ENCODE measurements around the gene GLRB.
"Not testable (repeated sequence)": the region's sequence is repeated elsewhere in the genome, so short reads cannot be mapped to it uniquely, and the experiment has no call there.

GLRB gene

DNA sequence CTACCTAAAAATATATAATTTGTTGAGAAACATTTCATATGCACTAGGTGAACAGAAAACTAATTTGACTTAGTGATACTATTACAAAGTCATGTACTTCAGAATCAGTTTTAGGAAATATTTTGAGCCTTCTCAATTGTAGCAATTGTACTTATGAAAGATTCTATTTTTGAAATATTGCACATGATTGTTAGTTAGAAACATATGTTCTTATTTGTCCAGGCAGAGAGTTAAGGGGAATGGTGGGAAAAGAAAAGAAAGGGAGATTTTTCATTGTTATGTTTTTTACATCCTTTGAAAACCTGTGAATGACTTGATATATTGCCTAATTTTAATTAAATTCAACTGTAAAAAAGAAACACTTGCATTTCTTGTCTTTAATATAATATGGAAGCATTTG is 66.0 kb downstream of the GLRB start:
- DNase-seq: no peak

DNA sequence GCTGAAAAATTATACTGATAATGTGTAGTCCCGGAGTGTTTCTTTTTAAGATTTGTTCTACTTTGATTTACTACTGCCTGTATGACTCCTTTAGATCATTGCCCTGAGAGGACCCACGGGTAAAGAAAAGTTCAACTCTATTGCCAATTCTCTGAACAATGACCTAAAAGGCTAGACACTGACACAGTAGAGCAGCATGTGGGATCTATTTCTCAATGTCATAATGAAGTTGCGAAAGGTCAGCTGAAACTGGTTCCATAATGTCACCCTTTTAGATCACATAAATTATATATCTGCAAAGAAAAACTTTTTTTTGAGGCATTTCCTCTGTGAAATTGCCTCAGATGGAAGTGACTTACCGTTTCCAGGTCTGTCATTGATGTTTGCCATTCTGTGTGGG is 67.4 kb downstream of the GLRB start:
- DNase-seq: no peak

DNA sequence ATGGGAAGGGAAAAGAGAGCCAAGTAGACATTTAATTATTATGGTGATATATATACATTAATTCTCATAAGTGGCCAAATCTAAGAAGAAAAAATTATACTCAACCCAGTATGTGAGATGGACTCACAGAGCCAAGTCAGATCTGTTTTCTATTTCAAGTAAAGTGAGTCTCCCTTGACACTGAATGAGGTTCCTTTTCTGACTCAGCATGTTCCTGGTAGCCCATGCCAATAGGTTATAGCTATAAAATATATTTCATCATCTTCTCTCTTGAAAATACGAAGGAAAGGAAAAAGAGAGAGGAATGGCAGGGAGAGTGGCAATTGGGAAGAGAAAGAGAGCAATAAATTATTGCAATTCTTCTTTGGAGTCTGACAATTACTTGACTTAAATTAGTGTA is 75.8 kb downstream of the GLRB start:
- no peak for DNase-seq

DNA sequence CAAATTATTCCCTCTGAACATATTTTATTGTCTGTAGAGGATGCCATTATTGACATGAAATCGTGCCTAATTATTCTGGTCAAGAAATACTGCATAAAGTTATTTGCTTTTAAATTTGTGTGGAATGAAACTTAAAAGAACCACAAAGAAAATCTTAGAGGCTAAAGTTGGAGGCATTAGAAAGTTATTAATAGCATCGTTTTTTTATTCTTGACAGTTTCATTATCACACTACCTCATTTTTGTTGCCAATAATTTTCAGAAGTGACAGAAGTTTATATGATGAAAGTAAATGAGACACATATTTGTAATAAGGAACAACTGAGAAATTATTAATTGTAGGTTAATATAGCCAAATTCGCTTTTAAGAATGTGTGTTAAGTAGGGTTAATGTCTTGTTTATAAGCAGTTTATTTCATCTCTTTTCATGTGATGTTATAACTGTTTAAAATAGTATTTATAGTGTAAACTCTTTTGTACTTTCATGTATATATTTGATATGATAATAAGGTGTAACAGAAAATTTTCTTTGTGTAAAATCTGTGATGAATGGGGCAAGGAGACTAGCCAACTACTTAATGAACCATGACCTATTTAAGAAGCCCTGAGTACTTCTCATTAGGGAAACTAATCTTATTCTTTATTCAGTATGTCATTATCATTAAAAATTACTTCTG is 90.1 kb downstream of the GLRB start:
- no peak for DNase-seq

DNA sequence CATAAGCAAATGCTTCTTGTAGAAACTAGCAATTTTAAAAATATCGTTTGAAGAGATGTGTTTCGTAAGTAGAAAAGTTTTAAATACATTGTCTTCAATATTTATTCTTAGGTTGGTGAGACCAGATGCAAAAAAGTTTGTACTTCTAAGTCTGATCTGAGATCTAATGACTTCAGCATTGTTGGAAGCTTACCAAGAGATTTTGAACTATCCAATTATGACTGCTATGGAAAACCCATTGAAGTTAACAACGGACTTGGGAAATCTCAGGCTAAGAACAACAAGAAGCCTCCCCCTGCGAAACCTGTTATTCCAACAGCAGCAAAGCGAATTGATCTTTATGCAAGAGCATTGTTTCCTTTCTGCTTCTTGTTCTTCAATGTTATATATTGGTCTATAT is 94.4 kb downstream of the GLRB start:
- no peak for DNase-seq

DNA sequence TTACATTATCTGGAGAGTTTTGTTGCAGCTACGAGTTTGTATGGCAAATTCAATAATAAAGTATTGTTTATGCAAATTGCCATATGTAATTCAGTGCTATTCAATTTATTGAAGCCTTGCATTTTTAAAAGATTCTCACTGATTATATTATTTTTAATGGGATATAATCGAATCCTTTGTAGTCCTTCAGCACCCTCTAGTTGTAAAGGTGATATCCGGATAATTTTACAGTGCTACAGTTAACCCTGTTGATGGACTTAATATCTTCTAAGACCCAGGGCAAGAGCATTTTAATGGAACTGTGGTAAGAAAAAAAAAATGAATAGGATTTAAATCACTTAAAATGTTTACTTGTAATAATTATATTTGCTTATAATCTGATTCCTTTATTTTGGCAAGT is 96.1 kb downstream of the GLRB start:
- no peak for DNase-seq

DNA sequence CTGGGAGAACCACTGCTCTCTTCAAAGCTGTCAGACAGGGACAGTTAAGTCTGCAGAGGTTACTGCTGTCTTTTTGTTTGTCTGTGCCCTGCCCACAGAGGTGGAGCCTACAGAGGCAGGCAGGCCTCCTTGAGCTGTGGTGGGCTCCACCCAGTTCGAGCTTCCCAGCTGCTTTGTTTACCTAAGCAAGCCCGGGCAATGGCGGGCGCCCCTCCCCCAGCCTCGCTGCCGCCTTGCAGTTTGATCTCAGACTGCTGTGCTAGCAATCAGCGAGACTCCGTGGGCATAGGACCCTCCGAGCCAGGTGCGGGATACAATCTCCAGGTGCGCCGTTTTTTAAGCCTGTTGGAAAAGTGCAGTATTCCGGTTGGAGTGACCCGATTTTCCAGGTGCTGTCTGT is 104.3 kb downstream of the GLRB start:
- not testable (repeated sequence) for DNase-seq

DNA sequence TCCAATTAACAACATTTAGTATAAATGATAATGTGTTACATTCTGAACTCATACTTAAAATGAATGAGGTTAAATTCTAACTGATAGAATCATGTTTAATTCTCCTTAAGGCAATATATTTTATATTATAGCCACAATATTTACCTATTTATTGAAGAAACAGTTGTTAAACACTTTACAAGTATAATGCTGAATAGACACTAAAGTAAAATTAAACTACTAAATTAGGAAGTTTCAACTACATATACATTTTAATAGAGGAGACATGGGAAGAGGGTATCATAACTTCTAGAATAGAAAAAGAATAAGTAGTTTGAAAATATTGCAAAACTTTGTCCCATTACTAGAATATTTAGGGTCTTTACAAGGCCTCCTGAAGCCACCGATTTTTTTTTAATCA is 108.3 kb downstream of the GLRB start:
- DNase-seq: no peak

DNA sequence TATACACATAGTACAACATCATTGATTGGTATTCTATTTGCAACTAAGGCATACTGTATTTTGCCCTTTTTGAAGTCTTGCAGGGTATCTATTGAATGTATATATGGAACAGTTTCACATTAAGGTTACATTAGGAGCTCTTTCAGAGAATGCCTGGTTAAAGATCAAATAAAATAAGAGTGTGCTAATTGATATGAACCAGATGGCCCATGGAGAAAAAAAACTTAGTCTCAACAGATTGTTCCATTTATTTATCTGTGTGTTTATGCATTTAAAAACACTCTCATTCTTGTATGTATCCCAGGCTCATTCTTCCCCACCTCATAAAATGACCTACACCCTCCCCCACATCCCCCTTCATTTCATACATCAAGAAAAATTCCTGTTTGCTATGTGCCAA is 109.4 kb downstream of the GLRB start:
- DNase-seq: no peak

DNA sequence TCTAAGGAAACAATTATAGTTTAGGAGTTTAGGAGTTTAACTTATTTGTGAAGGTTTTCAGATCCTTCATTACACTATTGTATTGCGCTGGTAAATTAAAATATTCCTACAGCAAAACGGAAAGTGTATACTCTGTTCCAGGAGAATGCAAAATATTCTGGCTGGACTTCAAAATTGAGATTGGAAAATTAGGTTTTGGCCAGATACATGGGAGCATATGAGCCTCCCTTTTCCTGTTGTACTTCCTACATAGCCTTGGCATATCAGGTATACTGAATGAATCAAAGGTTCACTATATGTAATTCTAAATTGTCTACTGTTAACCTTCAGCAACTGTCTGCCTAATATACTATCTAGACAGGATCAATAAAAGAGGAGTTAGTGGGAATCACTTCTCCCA is 119.4 kb downstream of the GLRB start:
- DNase-seq: no peak

DNA sequence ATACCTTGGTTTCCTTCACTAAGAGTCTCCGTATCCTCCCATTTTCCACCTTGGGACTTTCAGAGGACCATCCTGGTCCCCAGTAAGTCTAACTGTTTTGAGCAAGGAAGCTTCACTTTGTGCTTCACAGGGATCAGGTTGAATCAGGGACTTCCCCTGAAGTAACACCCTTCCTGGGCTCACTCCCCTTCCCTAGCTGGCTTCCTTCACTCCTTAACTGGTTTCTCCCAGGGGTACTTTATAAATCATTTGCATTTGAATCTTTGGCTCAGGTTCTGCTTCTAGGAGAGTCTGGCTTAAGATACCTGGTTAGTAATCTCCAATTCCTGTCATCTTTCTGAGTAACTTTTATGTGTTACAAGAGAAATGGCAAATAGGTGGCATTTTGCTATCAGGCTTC is 120.1 kb downstream of the GLRB start:
- DNase-seq: no peak

DNA sequence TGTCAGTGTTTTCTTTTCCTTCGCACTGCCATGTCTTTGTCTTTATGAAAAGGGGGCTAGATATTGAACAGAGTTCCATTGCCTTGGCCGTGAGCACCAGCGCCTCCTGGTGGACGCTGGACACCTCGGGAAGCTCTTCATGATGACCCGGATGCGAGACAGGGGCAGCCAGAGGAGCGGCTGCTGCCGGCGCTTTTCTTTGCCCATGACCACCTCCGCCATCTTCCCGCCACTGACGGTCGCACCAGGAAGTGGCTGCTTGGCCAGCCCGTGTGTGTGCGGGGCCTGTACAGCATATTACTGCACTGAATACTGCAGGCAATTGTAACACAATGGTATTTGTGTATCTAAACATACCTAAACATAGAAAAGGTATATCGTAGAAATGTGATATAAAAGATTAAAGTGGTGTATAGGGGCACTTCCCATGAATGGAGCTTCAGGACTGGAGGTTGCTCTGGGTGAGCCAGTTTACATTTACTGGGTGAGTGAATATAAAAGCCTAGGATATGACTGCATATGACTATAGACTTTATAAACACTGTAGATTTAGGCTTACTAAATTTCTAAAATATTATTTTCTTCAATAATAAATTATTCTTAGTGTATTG is 128.8 kb downstream of the GLRB start:
- DNase-seq: peak; percentile 18

DNA sequence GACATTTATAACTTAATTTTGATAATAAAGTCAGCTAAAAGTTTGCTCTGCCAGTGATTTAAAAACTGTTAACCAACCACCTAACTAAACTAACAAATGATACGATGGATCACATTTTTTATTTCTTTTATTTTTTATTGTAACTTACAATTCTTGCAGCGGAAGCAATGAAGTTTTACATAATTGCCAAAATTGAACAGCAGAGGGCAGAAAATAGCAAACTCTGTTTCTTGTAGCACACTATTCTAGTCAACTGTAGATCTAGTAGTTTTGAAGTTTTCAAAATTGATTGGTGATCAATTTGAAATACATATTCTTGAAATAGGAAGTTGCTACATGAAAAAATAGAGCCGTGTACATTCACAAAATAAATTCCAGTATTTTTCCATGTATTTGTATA is 141.8 kb downstream of the GLRB start:
- peak; percentile 2 for DNase-seq

DNA sequence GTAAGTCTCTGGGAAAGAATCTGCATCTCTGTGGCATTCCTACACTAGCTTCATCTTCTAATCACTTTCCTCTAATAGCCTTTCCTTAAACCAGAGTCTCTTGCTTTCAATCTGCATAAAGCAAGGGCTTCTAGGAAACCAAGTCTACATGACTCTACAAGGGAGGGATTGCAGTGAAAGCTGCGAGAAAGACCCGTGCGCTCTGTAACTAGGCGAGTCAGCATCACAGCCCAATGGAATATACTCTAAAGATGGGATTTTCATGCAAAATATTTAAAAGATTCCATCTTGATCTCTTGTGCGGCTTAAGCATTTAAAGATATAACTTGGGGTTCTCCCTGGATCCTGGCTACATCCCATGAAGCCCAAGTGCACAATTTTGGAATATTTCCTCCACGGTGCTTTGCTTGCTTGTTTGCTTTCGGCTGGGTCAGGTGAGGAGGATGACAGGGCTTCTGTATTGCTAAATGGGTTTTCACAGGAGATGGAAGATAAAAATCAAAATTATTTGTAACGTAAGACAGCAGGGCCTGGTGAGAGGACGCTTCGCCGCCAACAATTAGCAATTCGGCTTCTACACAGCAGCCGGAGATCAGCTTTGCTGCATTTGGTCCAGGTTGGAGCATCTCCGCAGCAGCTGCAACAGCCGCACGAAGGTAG is 143.9 kb downstream of the GLRB start:
- no peak for DNase-seq

DNA sequence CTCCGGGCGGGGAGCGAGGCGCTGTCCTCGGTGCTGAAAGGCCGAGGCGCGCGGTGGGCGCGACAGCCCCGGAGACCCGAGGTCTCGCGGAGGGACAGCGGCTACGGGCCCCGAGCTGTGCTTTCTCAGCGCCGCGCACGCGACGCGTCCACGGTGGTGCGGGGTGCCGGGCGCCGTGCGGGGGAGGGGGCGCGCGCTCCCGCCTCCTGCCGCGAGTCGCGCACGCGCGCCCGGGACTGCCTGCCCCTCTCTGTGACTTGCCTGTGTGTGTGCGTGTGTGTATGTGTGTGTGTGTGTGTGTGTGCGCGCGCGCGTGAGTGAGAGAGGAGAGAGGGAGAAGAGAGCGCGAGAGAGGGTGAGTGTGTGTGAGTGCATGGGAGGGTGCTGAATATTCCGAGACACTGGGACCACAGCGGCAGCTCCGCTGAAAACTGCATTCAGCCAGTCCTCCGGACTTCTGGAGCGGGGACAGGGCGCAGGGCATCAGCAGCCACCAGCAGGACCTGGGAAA is 144.5 kb downstream of the GLRB start, which contains the start of gene GRIA2:
TSS of gene GRIA2 (plus strand) at position 358 of the 511 bp plus-strand sequence. CDS start 315 bp downstream, outside the sequence.
- peak; percentile 6 for DNase-seq

DNA sequence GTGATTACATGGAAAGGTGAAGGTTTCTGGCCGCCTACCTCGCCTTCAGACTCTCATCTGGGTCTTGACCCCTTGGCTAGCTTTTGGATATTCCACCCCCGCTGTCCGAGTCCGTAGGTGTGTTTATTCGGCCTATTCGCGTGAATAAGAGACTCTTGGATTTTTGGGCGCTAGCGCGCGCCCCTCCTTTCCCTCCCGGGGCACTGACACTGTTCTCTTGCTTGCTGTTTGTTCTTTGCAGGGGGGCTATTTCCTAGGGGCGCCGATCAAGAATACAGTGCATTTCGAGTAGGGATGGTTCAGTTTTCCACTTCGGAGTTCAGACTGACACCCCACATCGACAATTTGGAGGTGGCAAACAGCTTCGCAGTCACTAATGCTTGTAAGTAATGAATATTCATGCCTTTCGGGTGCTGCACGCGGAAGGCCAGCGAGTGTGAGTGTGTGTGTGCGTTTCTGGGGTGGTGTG is 145.5 kb downstream of the GLRB start:
- DNase-seq: no peak
